Measurements from ENCODE around the gene SLC39A11. TPM values are rescaled to one million over a fixed set of nuclear protein-coding genes. Genes with fewer than 3 reads are reported as not detected.

The SLC39A11 gene
- total RNA-seq, 3 donors from 2014 or later = 31.6 to 71.6 (median 51.6) TPM

DNA sequence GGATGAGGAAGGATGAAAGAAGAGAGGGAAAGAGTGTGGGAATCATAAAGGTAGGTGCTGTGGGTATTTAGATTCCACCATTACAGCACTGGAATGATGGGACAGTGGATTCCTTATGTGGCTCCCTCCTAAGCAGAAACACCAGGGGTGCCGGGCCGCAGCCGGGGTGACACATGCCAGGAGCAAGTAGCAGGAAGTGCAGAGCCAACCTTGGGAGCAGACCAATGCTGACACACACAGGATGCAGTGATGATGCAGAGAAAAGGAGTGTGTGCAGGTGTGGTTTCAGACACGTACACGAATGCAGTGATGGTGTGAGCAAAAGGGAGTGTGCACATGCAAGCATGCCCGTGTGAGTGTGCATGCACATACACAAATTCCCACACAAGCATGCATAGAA lies 338.0 kb downstream of the SLC39A11 start:
- Histone ChIP-seq H3K4me3 (no peak overlapping the region), H3K4me1 (ENCODE audit: low read depth) (peaks cover 2% of the 10 kb centered on the region), H3K9me3 (peaks cover 2% of the 10 kb centered on the region), H3K36me3 (ENCODE audit: low read depth) (peaks cover 4% of the 10 kb centered on the region)
- intact Hi-C loops (cut with DNase I, micrococcal nuclease) = no loop called here
- no peak for ATAC-seq
- no peak for DNase-seq
- TF ChIP-seq, protein P1, sequence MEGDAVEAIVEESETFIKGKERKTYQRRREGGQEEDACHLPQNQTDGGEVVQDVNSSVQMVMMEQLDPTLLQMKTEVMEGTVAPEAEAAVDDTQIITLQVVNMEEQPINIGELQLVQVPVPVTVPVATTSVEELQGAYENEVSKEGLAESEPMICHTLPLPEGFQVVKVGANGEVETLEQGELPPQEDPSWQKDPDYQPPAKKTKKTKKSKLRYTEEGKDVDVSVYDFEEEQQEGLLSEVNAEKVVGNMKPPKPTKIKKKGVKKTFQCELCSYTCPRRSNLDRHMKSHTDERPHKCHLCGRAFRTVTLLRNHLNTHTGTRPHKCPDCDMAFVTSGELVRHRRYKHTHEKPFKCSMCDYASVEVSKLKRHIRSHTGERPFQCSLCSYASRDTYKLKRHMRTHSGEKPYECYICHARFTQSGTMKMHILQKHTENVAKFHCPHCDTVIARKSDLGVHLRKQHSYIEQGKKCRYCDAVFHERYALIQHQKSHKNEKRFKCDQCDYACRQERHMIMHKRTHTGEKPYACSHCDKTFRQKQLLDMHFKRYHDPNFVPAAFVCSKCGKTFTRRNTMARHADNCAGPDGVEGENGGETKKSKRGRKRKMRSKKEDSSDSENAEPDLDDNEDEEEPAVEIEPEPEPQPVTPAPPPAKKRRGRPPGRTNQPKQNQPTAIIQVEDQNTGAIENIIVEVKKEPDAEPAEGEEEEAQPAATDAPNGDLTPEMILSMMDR (IDR thresholded peaks at IDR 0.05) = no peak

DNA sequence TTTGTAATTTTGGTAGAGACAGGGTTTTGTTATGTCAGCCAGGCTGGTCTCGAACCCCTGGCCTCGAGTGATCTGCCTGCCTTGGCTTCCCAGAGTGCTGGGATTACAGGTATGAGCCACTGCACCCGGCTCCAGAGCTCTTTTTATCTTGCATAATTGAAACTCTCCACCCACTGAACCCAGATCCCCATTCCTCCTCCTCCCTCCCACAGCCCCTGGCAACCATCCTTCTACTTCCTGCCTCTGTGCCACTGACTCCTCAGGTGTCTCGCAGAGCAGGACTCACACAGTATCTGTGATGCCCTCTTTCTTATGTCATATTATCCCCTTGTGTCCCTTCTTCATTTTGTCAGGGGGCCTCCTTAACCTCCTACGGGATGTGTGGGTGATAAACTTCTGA lies 340.7 kb downstream of the SLC39A11 start:
- no peak for DNase-seq
- peaks cover 2% of the 10 kb centered on the region for H3K9me3 ChIP-seq
- intact Hi-C loops (cut with DNase I, micrococcal nuclease) = no loop called here
- TF ChIP-seq, protein P1 (IDR thresholded peaks at IDR 0.05) = no peak
- H3K36me3 ChIP-seq (ENCODE audit: low read depth) = no peaks in the 10 kb centered on the region
- no peak for ATAC-seq
- H3K4me3 ChIP-seq = no peak overlapping the region
- H3K4me1 ChIP-seq (ENCODE audit: low read depth) = peaks cover 4% of the 10 kb centered on the region

DNA sequence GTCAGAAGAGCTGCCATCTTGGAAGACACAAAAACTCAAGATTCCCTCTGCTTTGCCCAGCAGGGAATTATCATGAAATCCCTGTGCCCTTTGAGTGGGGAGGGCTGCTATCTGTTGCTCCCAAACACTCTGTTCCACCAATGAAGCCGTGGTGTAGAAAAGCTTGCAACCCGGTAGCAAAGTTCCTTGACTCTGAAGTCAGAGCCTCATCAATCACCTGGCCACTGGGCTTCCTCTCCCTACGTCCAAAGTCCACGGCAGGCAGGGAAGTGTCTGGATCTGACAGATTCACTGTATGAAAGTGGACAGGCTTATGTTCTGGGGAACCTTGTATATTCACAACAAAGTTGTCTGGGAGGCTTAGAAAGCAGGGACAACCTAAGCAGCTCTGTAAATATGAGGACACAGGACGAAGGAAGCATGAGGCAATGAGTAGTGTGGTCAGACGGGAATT lies 343.3 kb downstream of the SLC39A11 start:
- Histone ChIP-seq H3K4me3 (no peak overlapping the region), H3K36me3 (ENCODE audit: low read depth) (no peaks in the 10 kb centered on the region), H3K4me1 (ENCODE audit: low read depth) (peaks cover 4% of the 10 kb centered on the region), H3K9me3 (no peaks in the 10 kb centered on the region)
- intact Hi-C loops (cut with DNase I, micrococcal nuclease) = no loop called here
- ATAC-seq (peak; percentile 98), DNase-seq (peak in 2 of 3 donors; percentile 66 to 67)
- TF ChIP-seq, protein P1 (IDR thresholded peaks at IDR 0.05) = no peak

DNA sequence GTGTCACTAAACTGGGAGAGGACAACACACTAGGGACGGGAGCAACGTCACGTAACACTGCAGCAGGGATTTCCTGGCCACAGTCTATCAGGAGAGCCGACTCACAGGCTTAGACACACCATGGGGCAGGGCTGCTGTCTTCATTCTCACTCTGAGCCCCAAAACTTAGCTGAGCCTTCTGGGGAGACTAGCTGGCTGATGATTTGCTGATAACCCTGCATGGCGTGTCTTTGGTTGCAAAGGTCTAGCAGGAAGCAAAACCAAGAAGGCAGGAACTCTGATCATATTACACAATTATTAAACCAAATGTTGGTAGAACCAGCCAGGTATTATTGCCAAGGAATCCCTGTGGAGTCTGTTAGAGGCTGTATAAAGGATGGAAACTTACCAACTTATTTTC lies 345.0 kb downstream of the SLC39A11 start:
- DNase-seq (no peak), ATAC-seq (no peak)
- intact Hi-C loops (cut with DNase I, micrococcal nuclease) = no loop called here
- Histone ChIP-seq H3K9me3 (no peaks in the 10 kb centered on the region), H3K4me1 (ENCODE audit: low read depth) (peaks cover 4% of the 10 kb centered on the region), H3K36me3 (ENCODE audit: low read depth) (no peaks in the 10 kb centered on the region), H3K4me3 (no peak overlapping the region)
- TF ChIP-seq, protein P1 (IDR thresholded peaks at IDR 0.05) = no peak

DNA sequence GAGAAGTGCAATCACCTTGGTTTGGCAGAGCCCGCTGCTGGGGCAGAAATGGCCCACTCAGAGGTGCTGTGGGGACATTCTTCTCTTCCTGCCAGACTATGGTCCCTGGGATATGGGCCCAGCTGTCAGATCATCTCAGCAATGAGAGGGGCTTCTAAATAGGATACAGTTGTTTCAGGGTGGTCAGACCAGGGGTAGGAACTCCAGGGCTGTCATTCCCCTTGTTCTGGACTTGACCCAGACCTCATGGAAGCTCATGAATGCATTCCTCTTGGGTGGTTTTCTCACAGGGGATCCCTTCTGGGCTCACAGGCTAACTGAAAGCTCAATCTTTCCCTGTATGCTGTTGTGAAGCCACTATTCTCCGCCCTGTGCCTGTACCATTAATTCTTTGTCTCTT lies 347.2 kb downstream of the SLC39A11 start:
- ATAC-seq = no peak
- H3K4me3 ChIP-seq = no peak overlapping the region
- H3K9me3 ChIP-seq = no peaks in the 10 kb centered on the region
- TF ChIP-seq, protein P1 (IDR thresholded peaks at IDR 0.05) = no peak
- intact Hi-C loops (cut with DNase I, micrococcal nuclease) = no loop called here
- no peaks in the 10 kb centered on the region for H3K36me3 ChIP-seq (ENCODE audit: low read depth)
- no peak for DNase-seq
- H3K4me1 ChIP-seq (ENCODE audit: low read depth) = peaks cover 4% of the 10 kb centered on the region

DNA sequence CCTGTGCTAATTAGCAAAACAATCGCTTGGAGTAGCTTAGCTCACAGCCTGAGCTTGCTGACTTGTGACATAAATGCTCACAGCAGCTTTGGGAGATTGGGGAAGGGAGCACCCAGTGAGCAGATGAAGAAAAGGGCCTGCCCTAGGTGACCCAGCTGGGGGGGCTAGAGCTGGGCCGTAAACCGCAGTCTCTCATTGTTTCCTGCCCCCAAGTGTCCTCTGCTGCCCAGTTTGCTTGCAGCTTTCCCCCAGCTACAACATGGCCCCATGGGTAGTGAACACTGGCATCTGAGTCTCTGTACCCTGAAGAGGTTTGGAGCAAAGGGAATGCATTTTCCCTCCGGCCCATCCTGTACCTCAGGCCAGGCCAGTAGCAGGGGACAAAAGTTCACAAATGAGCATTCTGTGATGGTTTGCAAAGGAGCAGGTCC lies 349.4 kb downstream of the SLC39A11 start:
- no peaks in the 10 kb centered on the region for H3K9me3 ChIP-seq
- H3K4me3 ChIP-seq = no peak overlapping the region
- no peaks in the 10 kb centered on the region for H3K36me3 ChIP-seq (ENCODE audit: low read depth)
- ATAC-seq (no peak), DNase-seq (no peak)
- H3K4me1 ChIP-seq (ENCODE audit: low read depth) = no peaks in the 10 kb centered on the region
- TF ChIP-seq, protein P1 (IDR thresholded peaks at IDR 0.05) = no peak
- intact Hi-C loops (cut with DNase I, micrococcal nuclease) = no loop called here
